H1 (cell line): ENCODE results near the gene SLX4IP. TPM values are rescaled to one million over a fixed set of nuclear protein-coding genes. Genes with fewer than 3 reads are reported as not detected.

Experiments
- CTCF ChIA-PET: fragments of 300-600 bp; sonication (Branson Sonifier 250); formaldehyde crosslinking; loops from one replicate; lab custom pipeline; 2021; ENCODE audit not compliant: partially characterized antibody; lab: Charles Lee
- POLR2A ChIA-PET: fragments of 300-600 bp; sonication (Branson Sonifier 250); formaldehyde crosslinking; loops from one replicate; lab custom pipeline; 2021; ENCODE audit warnings: inconsistent platforms; ENCODE audit not compliant: partially characterized antibody; lab: Charles Lee
- DNase-seq, 2 experiments: peaks; one replicate each; pipeline versions ENCODE4 v3.0.0 to v3.0.0-alpha.2; 2010 to 2022; ENCODE audit warnings: low spot score in 2 of 2, low read depth in 1 of 2, mixed read lengths in 1 of 2
- FAIRE-seq: peaks from 2 replicates; lab custom pipeline; 2011; peaks lifted over from hg19 to GRCh38; lab: Jason Lieb, UNC
- H2AFZ ChIP-seq: 2 replicates; pipeline ENCODE4 v1.8.1; 2012; ENCODE audit warnings: low read length, inconsistent platforms
- H2AK5ac ChIP-seq: 2 replicates; pipeline ENCODE4 v1.6.1; 2013; ENCODE audit warnings: low read depth, low read length
- H2BK120ac ChIP-seq: replicated peaks from 2 replicates; pipeline ENCODE3; 2013; ENCODE audit warnings: low read depth, low read length, inconsistent platforms
- H2BK12ac ChIP-seq: 2 replicates; pipeline ENCODE4 v1.6.1; 2013; ENCODE audit warnings: low read depth, low read length
- H2BK15ac ChIP-seq: 2 replicates; pipeline ENCODE4 v1.6.1; 2013; ENCODE audit warnings: low read length
- H2BK20ac ChIP-seq: 2 replicates; pipeline ENCODE4 v1.6.1; 2013; ENCODE audit warnings: low read length
- H2BK5ac ChIP-seq: 2 replicates; pipeline ENCODE4 v1.6.1; 2013; ENCODE audit warnings: low read depth, low read length
- H3K14ac ChIP-seq: 2 replicates; pipeline ENCODE4 v1.6.1; 2013; ENCODE audit warnings: inconsistent platforms; ENCODE audit not compliant: insufficient read length
- H3K18ac ChIP-seq: 2 replicates; pipeline ENCODE4 v1.6.1; 2013; ENCODE audit warnings: low read length; ENCODE audit errors: extremely low read depth
- H3K23ac ChIP-seq: 2 replicates; pipeline ENCODE4 v1.6.1; 2013; ENCODE audit warnings: inconsistent platforms; ENCODE audit not compliant: insufficient read length
- H3K23me2 ChIP-seq: 2 replicates; pipeline ENCODE4 v1.6.1; 2013; ENCODE audit warnings: low read depth, low read length
- H3K27ac ChIP-seq: 2 replicates; pipeline ENCODE4 v1.6.1; 2011; ENCODE audit warnings: low read depth, low read length, inconsistent platforms
- H3K27me3 ChIP-seq, 4 experiments: replicated peaks in 1 of 4; 1 replicate in 1 of 4; 2 replicates in 3 of 4; pipeline versions ENCODE4 v1.6.1 to v1.8.1; 2011 to 2013; ENCODE audit warnings: low read length in 3 of 4, mild to moderate bottlenecking in 3 of 4, inconsistent platforms in 2 of 4, mixed read lengths in 2 of 4, moderate library complexity in 1 of 4; ENCODE audit not compliant: control insufficient read depth in 3 of 4, insufficient read depth in 3 of 4; ENCODE audit errors: extremely low read depth in 1 of 4
- H3K36me3 ChIP-seq, 4 experiments: 2 replicates each; pipeline versions ENCODE4 v1.6.1 to v1.8.1; 2011 to 2013; ENCODE audit warnings: mild to moderate bottlenecking in 4 of 4, low read length in 3 of 4, moderate library complexity in 2 of 4, control low read depth in 1 of 4, inconsistent platforms in 1 of 4; ENCODE audit not compliant: insufficient read depth in 4 of 4, control insufficient read depth in 2 of 4
- H3K4ac ChIP-seq: replicated peaks from 2 replicates; pipeline ENCODE3; 2013; ENCODE audit warnings: low read length, low read depth, mixed read lengths, inconsistent platforms; ENCODE audit not compliant: insufficient read length
- H3K4me1 ChIP-seq, 4 experiments: replicated peaks in 1 of 4; 1 replicate in 1 of 4; 2 replicates in 3 of 4; pipeline versions ENCODE4 v1.6.1 to v1.8.1; 2011 to 2013; ENCODE audit warnings: low read length in 3 of 4, inconsistent platforms in 2 of 4, mixed read lengths in 1 of 4; ENCODE audit not compliant: insufficient read depth in 4 of 4, control insufficient read depth in 3 of 4
- H3K4me2 ChIP-seq, 2 experiments: 2 replicates each; pipeline versions ENCODE4 v1.6.1 to v1.8.1; 2011 to 2013; ENCODE audit warnings: low read depth in 2 of 2, low read length in 2 of 2, control low read depth in 1 of 2, inconsistent platforms in 1 of 2, mild to moderate bottlenecking in 1 of 2; ENCODE audit not compliant: insufficient read depth in 1 of 2
- H3K4me3 ChIP-seq, 4 experiments: fragments of 200-600, 300-600 bp in 1 of 4; sonication (generic), shearing (Covaris generic), sonication (Bioruptor Twin) in 1 of 4; 2 replicates each; pipeline versions ENCODE4 v1.5.1 to v1.8.1; 2011 to 2016; ENCODE audit warnings: low read length in 4 of 4, low read depth in 3 of 4, control low read depth in 2 of 4, inconsistent platforms in 2 of 4, mild to moderate bottlenecking in 2 of 4, mixed read lengths in 1 of 4, moderate library complexity in 1 of 4; ENCODE audit not compliant: insufficient read depth in 2 of 4; ENCODE audit errors: extremely low read depth in 1 of 4
- H3K56ac ChIP-seq: replicated peaks from 2 replicates; pipeline ENCODE3; 2013; ENCODE audit warnings: low read depth, mild to moderate bottlenecking, mixed read lengths, low read length, inconsistent platforms; ENCODE audit not compliant: insufficient read length
- H3K79me1 ChIP-seq: 2 replicates; pipeline ENCODE4 v1.6.1; 2013; ENCODE audit warnings: low read depth, low read length, control low read depth
- H3K79me2 ChIP-seq, 2 experiments: 2 replicates each; pipeline versions ENCODE4 v1.6.1 to v1.8.1; 2012 to 2013; ENCODE audit warnings: low read length in 2 of 2, mild to moderate bottlenecking in 2 of 2, inconsistent platforms in 1 of 2; ENCODE audit not compliant: insufficient read depth in 2 of 2, control insufficient read depth in 1 of 2
- H3K9ac ChIP-seq, 4 experiments: replicated peaks in 1 of 4; 1 replicate in 1 of 4; 2 replicates in 3 of 4; pipeline versions ENCODE4 v1.6.1 to v1.8.1; 2011 to 2013; ENCODE audit warnings: low read depth in 3 of 4, low read length in 3 of 4, control low read depth in 2 of 4, mild to moderate bottlenecking in 2 of 4, moderate library complexity in 2 of 4, inconsistent platforms in 1 of 4; ENCODE audit errors: extremely low read depth in 1 of 4
- H3K9me3 ChIP-seq, 2 experiments: 2 replicates each; pipeline versions ENCODE4 v1.6.1 to v1.8.1; 2012 to 2013; ENCODE audit warnings: mild to moderate bottlenecking in 2 of 2, moderate library complexity in 2 of 2, control low read depth in 1 of 2, inconsistent platforms in 1 of 2, low read depth in 1 of 2, low read length in 1 of 2, mixed read lengths in 1 of 2; ENCODE audit not compliant: insufficient read depth in 2 of 2
- H4K20me1 ChIP-seq, 2 experiments: replicated peaks in 1 of 2; 2 replicates each; pipeline versions ENCODE3 to v1.8.1; 2011 to 2013; ENCODE audit warnings: inconsistent platforms in 2 of 2, low read length in 2 of 2, mild to moderate bottlenecking in 1 of 2; ENCODE audit not compliant: insufficient read depth in 2 of 2, control insufficient read depth in 1 of 2
- H4K5ac ChIP-seq: 2 replicates; pipeline ENCODE4 v1.6.1; 2013; ENCODE audit warnings: low read length, low read depth, mixed read lengths, inconsistent platforms; ENCODE audit not compliant: insufficient read length
- H4K8ac ChIP-seq: 2 replicates; pipeline ENCODE4 v1.8.0; 2013; ENCODE audit warnings: mild to moderate bottlenecking, moderate library complexity, low read length, inconsistent platforms; ENCODE audit not compliant: insufficient read depth; ENCODE audit errors: extremely low read depth
- H4K91ac ChIP-seq: replicated peaks from 2 replicates; pipeline ENCODE3; 2013; ENCODE audit warnings: low read length, mixed read lengths, inconsistent platforms; ENCODE audit not compliant: insufficient read length
- BACH1 ChIP-seq: IDR thresholded peaks from 2 replicates; pipeline ENCODE4 v1.6.1; 2012; ENCODE audit warnings: low read length, improper control_type of control experiment
- BRCA1 ChIP-seq: IDR thresholded peaks from 2 replicates; pipeline ENCODE4 v1.6.1; 2012; ENCODE audit warnings: low read depth, low read length, improper control_type of control experiment
- CEBPB ChIP-seq: IDR thresholded peaks from 2 replicates; pipeline ENCODE4 v1.6.1; 2012; ENCODE audit warnings: low read depth, low read length
- CHD1 ChIP-seq: IDR thresholded peaks from 2 replicates; pipeline ENCODE4 v1.6.1; 2012; ENCODE audit warnings: low read depth, low read length, improper control_type of control experiment
- CREB1 ChIP-seq: IDR thresholded peaks from 2 replicates; pipeline ENCODE4 v1.6.1; 2012; ENCODE audit warnings: inconsistent platforms
- EP300 ChIP-seq, 2 experiments: IDR thresholded peaks; 1 replicate in 1 of 2; 2 replicates in 1 of 2; pipeline ENCODE4 v1.6.1; 2011 to 2012; ENCODE audit warnings: low read depth in 2 of 2, low read length in 2 of 2, mild to moderate bottlenecking in 2 of 2, borderline replicate concordance in 1 of 2, inconsistent platforms in 1 of 2, moderate library complexity in 1 of 2
- FOSL1 ChIP-seq: IDR thresholded peaks from 2 replicates; pipeline ENCODE4 v1.6.1; 2011; ENCODE audit warnings: mild to moderate bottlenecking, low read depth, low read length, moderate library complexity; ENCODE audit not compliant: insufficient read depth
- JUN ChIP-seq: IDR thresholded peaks from 2 replicates; pipeline ENCODE4 v1.6.1; 2011; ENCODE audit warnings: low read depth, mild to moderate bottlenecking, improper control_type of control experiment, low read length
- PHF8 ChIP-seq: fragments of 200-600 bp; sonication (generic); conservative IDR thresholded peaks from 2 replicates; pipeline ENCODE4 v1.7.1; 2012; ENCODE audit warnings: low read depth, mild to moderate bottlenecking, inconsistent platforms, low read length, moderate library complexity
- POLR2AphosphoS5 ChIP-seq: IDR thresholded peaks from 2 replicates; pipeline ENCODE4 v1.6.1; 2011; ENCODE audit warnings: low read depth, low read length
- RBBP5 ChIP-seq: IDR thresholded peaks from 2 replicates; pipeline ENCODE4 v1.7.1; 2012; ENCODE audit warnings: low read depth, mild to moderate bottlenecking, inconsistent platforms, low read length, moderate library complexity, borderline replicate concordance
- RFX5 ChIP-seq: IDR thresholded peaks from 2 replicates; pipeline ENCODE4 v1.6.1; 2011; ENCODE audit warnings: low read depth, low read length, improper control_type of control experiment, borderline replicate concordance
- SIX5 ChIP-seq: IDR thresholded peaks from 2 replicates; pipeline ENCODE4 v1.6.1; 2011; ENCODE audit warnings: mild to moderate bottlenecking, low read depth, low read length
- TBP ChIP-seq: IDR thresholded peaks from 2 replicates; pipeline ENCODE4 v1.6.1; 2011; ENCODE audit warnings: low read depth, low read length, improper control_type of control experiment
- WGBS, 2 experiments: shearing (Covaris generic) in 1 of 2; methylation state at CpG; one replicate each; pipeline versions ENCODE4 v1.1.6 to v1.1.7; 2013 to 2015; ENCODE audit warnings: low lambda C conversion rate in 2 of 2, mixed read lengths in 2 of 2, inconsistent platforms in 1 of 2, low coverage in 1 of 2, missing lambda C conversion rate in 1 of 2; ENCODE audit not compliant: insufficient replicate concordance in 2 of 2, insufficient coverage in 1 of 2, insufficient read length in 1 of 2; ENCODE audit errors: extremely low coverage in 1 of 2, missing lambda C conversion rate in 1 of 2; 5-methylcytosine and 5-hydroxymethylcytosine counted together
- polyA plus RNA-seq, 7 experiments: library from polyadenylated mRNA; depleted of rRNA in 3 of 7; stranded (reverse) in 5 of 7; unstranded in 2 of 7; fragments of >200 nt in 5 of 7; fragments of 200-250 nt in 2 of 7; gene quantifications; 1 replicate in 5 of 7; 2 replicates in 1 of 7; 4 replicates in 1 of 7; pipeline versions ENCODE4 v1.2.1 to v1.2.3, GENCODE V29; 2011 to 2013; ENCODE audit warnings: missing spikeins in 2 of 7, mixed read lengths in 2 of 7
- total RNA-seq: library from RNA; stranded (reverse); fragmentation: NEBNext Ultra II Directional; extraction: Animal tissue kit (Norgen Biotek cat#: 25700); gene quantifications from 2 replicates; pipeline ENCODE4 v1.2.1, GENCODE V29; 2021

Gene SLX4IP
- total and polyA plus RNA-seq, 2 of the 8 experiments (the other 6 are each of a cell fraction or from before 2014, with no cell fraction given) = 2.4 to 8.7 TPM

DNA sequence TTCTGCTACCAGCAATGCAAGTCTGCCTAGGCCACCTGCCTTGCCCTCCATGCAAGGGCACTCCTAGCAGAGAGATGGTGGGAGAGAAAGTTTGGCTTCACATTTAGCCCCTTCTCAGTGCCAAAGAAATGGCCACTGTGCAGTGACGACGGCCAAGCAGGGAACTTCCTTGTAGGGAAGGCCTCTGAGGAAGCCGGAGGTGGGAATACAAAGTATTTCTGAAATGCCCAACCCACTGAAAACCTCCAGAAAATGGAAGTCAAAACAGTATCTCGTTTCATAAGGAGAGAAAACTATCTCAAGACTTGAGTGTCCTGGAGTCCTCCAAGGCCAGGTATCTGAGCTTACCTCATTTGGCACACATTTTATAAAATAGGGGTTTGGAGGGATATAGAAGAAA lies 196.0 kb downstream of the SLX4IP start:
- H4K8ac ChIP-seq = no peak overlapping the region
- no peak overlapping the region; the same call in 1 of the 2 replicates for H2BK12ac ChIP-seq
- H3K79me2 ChIP-seq = no peaks in the 10 kb centered on the region
- H2BK120ac ChIP-seq = no peak overlapping the region
- no peak overlapping the region for H3K27ac ChIP-seq
- no peak overlapping the region for H4K91ac ChIP-seq
- H3K23ac ChIP-seq = no peak overlapping the region
- H3K36me3 ChIP-seq = no peaks in the 10 kb centered on the region
- no peaks in the 10 kb centered on the region for H4K20me1 ChIP-seq
- DNase-seq (no peak), FAIRE-seq (no peak)
- no peak overlapping the region for H2AK5ac ChIP-seq
- no peak overlapping the region for H2BK5ac ChIP-seq
- no peak for TF ChIP-seq POLR2AphosphoS5
- no peak for TF ChIP-seq PHF8
- TF ChIP-seq JUN = no peak
- no peak for TF ChIP-seq CREB1
- no peak for TF ChIP-seq BRCA1
- no peak for TF ChIP-seq BACH1
- no peak for TF ChIP-seq EP300 (IDR thresholded peaks at IDR 0.05; ENCODE audit: borderline replicate concordance in 1 of 2, low read depth in 2 of 2, low read length in 2 of 2)
- no peak for TF ChIP-seq CEBPB
- no peak for TF ChIP-seq TBP
- TF ChIP-seq RBBP5 = no peak
- no peak for TF ChIP-seq RFX5
- no peak for TF ChIP-seq CHD1
- TF ChIP-seq SIX5 = no peak
- no peak for TF ChIP-seq FOSL1
- H2AFZ ChIP-seq = no peak overlapping the region
- H3K4me3 ChIP-seq = no peak overlapping the region
- CTCF ChIA-PET = interaction anchor here (0.6 to 2.1 kb wide), 8 partner anchors 8 to 1014 kb away, joined by 3 to 8 read pairs (median 5); no protein-coding TSS in a partner anchor
- H3K9ac ChIP-seq = no peak overlapping the region
- H3K4me1 ChIP-seq = peaks cover 5 to 23% (median 16%) of the 10 kb centered on the region in 4 experiments; a peak in 6 of 7 replicates
- WGBS, 2 experiments = 94% methylated on average over 4 of the region's 4 CpGs; no CpG with 5 or more reads in 1 of the 2 experiments
- no peak overlapping the region for H2BK20ac ChIP-seq
- POLR2A ChIA-PET = no interaction called here
- no peak overlapping the region for H3K4me2 ChIP-seq
- no peak overlapping the region for H3K18ac ChIP-seq
- H3K14ac ChIP-seq = no peak overlapping the region
- H3K23me2 ChIP-seq = no peaks in the 10 kb centered on the region
- no peak overlapping the region for H2BK15ac ChIP-seq
- no peaks in the 10 kb centered on the region; the same call in 1 of the 2 replicates for H3K79me1 ChIP-seq
- no peak overlapping the region for H4K5ac ChIP-seq
- H3K9me3 ChIP-seq = no peaks in the 10 kb centered on the region
- no peaks in the 10 kb centered on the region for H3K27me3 ChIP-seq
- no peak overlapping the region for H3K4ac ChIP-seq
- no peak overlapping the region for H3K56ac ChIP-seq
